Endodermal cell (in vitro differentiated cells): ENCODE results near the gene UNC80. TPM values are rescaled to one million over a fixed set of nuclear protein-coding genes. Genes with fewer than 3 reads are reported as not detected.

ENCODE experiments used
- DNase-seq: peaks from one replicate; pipeline ENCODE4 v3.0.0-alpha.2; 2017
- H3K27ac ChIP-seq: 2 replicates; pipeline ENCODE4 v1.5.1; 2013; ENCODE audit warnings: mild to moderate bottlenecking, low read depth, low read length, moderate library complexity
- H3K27me3 ChIP-seq: 2 replicates; pipeline ENCODE4 v1.6.1; 2013; ENCODE audit warnings: mild to moderate bottlenecking, low read length, moderate library complexity; ENCODE audit not compliant: insufficient read depth, control insufficient read depth, poor library complexity, severe bottlenecking
- H3K36me3 ChIP-seq: 2 replicates; pipeline ENCODE4 v1.7.0; 2013; ENCODE audit warnings: mild to moderate bottlenecking, low read length, moderate library complexity; ENCODE audit not compliant: control insufficient read depth, insufficient read depth
- H3K4me1 ChIP-seq: one replicate; pipeline ENCODE4 v1.7.0; 2013; ENCODE audit warnings: low read length; ENCODE audit not compliant: control insufficient read depth, insufficient read depth
- H3K4me3 ChIP-seq: 2 replicates; pipeline ENCODE4 v1.5.1; 2013; ENCODE audit warnings: mild to moderate bottlenecking, low read length, moderate library complexity
- H3K9ac ChIP-seq: 2 replicates; pipeline ENCODE4 v1.6.1; 2013; ENCODE audit warnings: mild to moderate bottlenecking, low read length, moderate library complexity; ENCODE audit not compliant: poor library complexity, severe bottlenecking; ENCODE audit errors: extremely low read depth
- H3K9me3 ChIP-seq: 2 replicates; pipeline ENCODE4 v1.6.1; 2013; ENCODE audit warnings: mild to moderate bottlenecking, low read length, moderate library complexity; ENCODE audit not compliant: control insufficient read depth
- H3K27ac Mint-ChIP-seq: 2 replicates; pipeline ENCODE4 v1.8.0; 2020; ENCODE audit warnings: mixed read lengths
- H3K27me3 Mint-ChIP-seq: 2 replicates; pipeline ENCODE4 v1.8.0; 2021; ENCODE audit warnings: mild to moderate bottlenecking, mixed read lengths; ENCODE audit not compliant: insufficient read depth
- H3K36me3 Mint-ChIP-seq: 2 replicates; pipeline ENCODE4 v1.8.0; 2020; ENCODE audit warnings: low read depth, mixed read lengths
- H3K4me1 Mint-ChIP-seq: 2 replicates; pipeline ENCODE4 v1.8.0; 2020; ENCODE audit warnings: mixed read lengths
- H3K4me3 Mint-ChIP-seq: 2 replicates; pipeline ENCODE4 v1.8.0; 2020; ENCODE audit warnings: mild to moderate bottlenecking, moderate library complexity, mixed read lengths
- H3K9me3 Mint-ChIP-seq: 2 replicates; pipeline ENCODE4 v1.8.0; 2020; ENCODE audit warnings: mild to moderate bottlenecking, mixed read lengths
- WGBS, 2 experiments: methylation state at CpG; one replicate each; pipeline versions ENCODE4 v1.1.5 to v1.1.7; 2013; ENCODE audit warnings: missing lambda C conversion rate in 2 of 2, mixed read lengths in 1 of 2; ENCODE audit not compliant: insufficient coverage in 1 of 2, insufficient read length in 1 of 2; 5-methylcytosine and 5-hydroxymethylcytosine counted together
- long read RNA-seq, 4 experiments: library from polyadenylated mRNA in 2 of 4; library from RNA in 1 of 4; library from capped mRNA in 1 of 4; stranded (forward) in 3 of 4; unstranded in 1 of 4; transcript quantifications; one replicate each; pipeline ENCODE4 v2.0.0, GENCODE V29; 2020 to 2021; ENCODE audit warnings: inconsistent platforms in 1 of 4
- polyA plus RNA-seq, 2 experiments: library from polyadenylated mRNA; stranded (reverse); fragments of 50-300 nt; gene quantifications; one replicate each; pipeline ENCODE4 v1.2.3, GENCODE V29; 2013
- total RNA-seq, 2 donors: library from RNA; stranded (reverse); fragmentation: NEBNext Ultra II Directional in 1 of 2; extraction: Animal tissue kit (Norgen Biotek cat#: 25700) in 1 of 2; gene quantifications; 2 replicates in 1 of 2; 3 replicates in 1 of 2; pipeline ENCODE4 v1.2.1, GENCODE V29; 2021
- TF ChIP-seq, protein P1 (sequence below): fragments of 200-600 bp; sonication (generic); conservative IDR thresholded peaks from 2 replicates; pipeline ENCODE4 v1.5.0; 2021; ENCODE audit warnings: antibody characterized with exemption, mild to moderate bottlenecking

Gene UNC80, protein sequence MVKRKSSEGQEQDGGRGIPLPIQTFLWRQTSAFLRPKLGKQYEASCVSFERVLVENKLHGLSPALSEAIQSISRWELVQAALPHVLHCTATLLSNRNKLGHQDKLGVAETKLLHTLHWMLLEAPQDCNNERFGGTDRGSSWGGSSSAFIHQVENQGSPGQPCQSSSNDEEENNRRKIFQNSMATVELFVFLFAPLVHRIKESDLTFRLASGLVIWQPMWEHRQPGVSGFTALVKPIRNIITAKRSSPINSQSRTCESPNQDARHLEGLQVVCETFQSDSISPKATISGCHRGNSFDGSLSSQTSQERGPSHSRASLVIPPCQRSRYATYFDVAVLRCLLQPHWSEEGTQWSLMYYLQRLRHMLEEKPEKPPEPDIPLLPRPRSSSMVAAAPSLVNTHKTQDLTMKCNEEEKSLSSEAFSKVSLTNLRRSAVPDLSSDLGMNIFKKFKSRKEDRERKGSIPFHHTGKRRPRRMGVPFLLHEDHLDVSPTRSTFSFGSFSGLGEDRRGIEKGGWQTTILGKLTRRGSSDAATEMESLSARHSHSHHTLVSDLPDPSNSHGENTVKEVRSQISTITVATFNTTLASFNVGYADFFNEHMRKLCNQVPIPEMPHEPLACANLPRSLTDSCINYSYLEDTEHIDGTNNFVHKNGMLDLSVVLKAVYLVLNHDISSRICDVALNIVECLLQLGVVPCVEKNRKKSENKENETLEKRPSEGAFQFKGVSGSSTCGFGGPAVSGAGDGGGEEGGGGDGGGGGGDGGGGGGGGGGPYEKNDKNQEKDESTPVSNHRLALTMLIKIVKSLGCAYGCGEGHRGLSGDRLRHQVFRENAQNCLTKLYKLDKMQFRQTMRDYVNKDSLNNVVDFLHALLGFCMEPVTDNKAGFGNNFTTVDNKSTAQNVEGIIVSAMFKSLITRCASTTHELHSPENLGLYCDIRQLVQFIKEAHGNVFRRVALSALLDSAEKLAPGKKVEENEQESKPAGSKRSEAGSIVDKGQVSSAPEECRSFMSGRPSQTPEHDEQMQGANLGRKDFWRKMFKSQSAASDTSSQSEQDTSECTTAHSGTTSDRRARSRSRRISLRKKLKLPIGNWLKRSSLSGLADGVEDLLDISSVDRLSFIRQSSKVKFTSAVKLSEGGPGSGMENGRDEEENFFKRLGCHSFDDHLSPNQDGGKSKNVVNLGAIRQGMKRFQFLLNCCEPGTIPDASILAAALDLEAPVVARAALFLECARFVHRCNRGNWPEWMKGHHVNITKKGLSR (N-terminal part only)
- under 1 TPM; 0.15 to 0.55 TPM for total RNA-seq
- 0.75 TPM for polyA plus RNA-seq (2013, experiment 1 of 2)
- 0.66 TPM for polyA plus RNA-seq (2013, experiment 2 of 2)
- long read RNA-seq, experiment 1: 0 reads
- long read RNA-seq, experiment 2: 0 reads
- long read RNA-seq, experiment 3: 0 reads
- long read RNA-seq, experiment 4: 0 reads

- peak within 1 kb of the TSS; percentile 52 for H3K4me3 Mint-ChIP-seq
- peak; percentile 95 for DNase-seq
- peak within 1 kb of the TSS; percentile 75 for H3K4me3 ChIP-seq
- TF ChIP-seq, protein P1, sequence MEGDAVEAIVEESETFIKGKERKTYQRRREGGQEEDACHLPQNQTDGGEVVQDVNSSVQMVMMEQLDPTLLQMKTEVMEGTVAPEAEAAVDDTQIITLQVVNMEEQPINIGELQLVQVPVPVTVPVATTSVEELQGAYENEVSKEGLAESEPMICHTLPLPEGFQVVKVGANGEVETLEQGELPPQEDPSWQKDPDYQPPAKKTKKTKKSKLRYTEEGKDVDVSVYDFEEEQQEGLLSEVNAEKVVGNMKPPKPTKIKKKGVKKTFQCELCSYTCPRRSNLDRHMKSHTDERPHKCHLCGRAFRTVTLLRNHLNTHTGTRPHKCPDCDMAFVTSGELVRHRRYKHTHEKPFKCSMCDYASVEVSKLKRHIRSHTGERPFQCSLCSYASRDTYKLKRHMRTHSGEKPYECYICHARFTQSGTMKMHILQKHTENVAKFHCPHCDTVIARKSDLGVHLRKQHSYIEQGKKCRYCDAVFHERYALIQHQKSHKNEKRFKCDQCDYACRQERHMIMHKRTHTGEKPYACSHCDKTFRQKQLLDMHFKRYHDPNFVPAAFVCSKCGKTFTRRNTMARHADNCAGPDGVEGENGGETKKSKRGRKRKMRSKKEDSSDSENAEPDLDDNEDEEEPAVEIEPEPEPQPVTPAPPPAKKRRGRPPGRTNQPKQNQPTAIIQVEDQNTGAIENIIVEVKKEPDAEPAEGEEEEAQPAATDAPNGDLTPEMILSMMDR: no peak
- H3K36me3 ChIP-seq: no peaks in the 10 kb centered on the region
- H3K4me1 Mint-ChIP-seq: peaks cover 8% of the 10 kb centered on the region
- no peak within 1 kb of the TSS for H3K27ac Mint-ChIP-seq
- H3K27me3 Mint-ChIP-seq: peaks cover 56% of the 10 kb centered on the region
- WGBS, 2 experiments: 1 to 3% methylated on average over 5 to 61 of the region's 73 CpGs
- H3K27me3 ChIP-seq: peaks cover 43% of the 10 kb centered on the region
- H3K4me1 ChIP-seq: peaks cover 2% of the 10 kb centered on the region
- no peaks in the 10 kb centered on the region for H3K36me3 Mint-ChIP-seq
- H3K9me3 ChIP-seq: no peaks in the 10 kb centered on the region
- H3K9ac ChIP-seq: no peak within 1 kb of the TSS
- H3K27ac ChIP-seq: no peak within 1 kb of the TSS
- H3K9me3 Mint-ChIP-seq: no peaks in the 10 kb centered on the region
These were observed at the start of gene UNC80 for GRCh38 chr2:209771474-209772289. Gene UNC80, plus strand, starts transcription at chr2:209771832. Its CDS starts 241 bp downstream, at chr2:209772073.

DNA sequence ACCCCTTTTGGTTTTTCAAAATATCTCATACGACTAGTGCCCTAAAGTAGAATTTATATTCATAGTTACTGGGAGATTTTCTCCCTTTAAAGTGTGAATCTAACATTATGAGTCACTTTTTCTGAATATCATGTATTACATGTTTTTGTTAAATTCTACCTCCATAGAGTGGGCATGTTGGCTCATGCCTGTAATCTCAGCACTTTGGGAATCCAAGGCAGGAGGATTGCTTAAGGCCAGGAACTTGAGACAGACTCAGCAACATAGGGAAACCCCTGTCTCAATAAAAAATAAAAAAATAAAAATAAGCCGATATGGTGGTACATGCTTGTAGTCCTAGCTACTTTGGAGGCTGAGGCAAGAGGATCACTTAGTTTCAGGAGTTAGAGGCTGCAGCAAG is 45.3 kb upstream of the UNC80 start:
- Histone ChIP-seq H3K4me3 (no peak overlapping the region), H3K27ac (no peak overlapping the region), H3K27me3 (no peaks in the 10 kb centered on the region), H3K9ac (no peak overlapping the region), H3K9me3 (no peaks in the 10 kb centered on the region), H3K4me1 (no peaks in the 10 kb centered on the region), H3K36me3 (no peaks in the 10 kb centered on the region)
- H3K27ac Mint-ChIP-seq: no peak overlapping the region
- TF ChIP-seq, protein P1: no peak
- DNase-seq: no peak
- no peaks in the 10 kb centered on the region for H3K27me3 Mint-ChIP-seq
- H3K9me3 Mint-ChIP-seq: no peaks in the 10 kb centered on the region
- WGBS, 2 experiments: 89 to 100% methylated on average over 1 to 2 of the region's 2 CpGs
- no peaks in the 10 kb centered on the region for H3K4me1 Mint-ChIP-seq
- H3K36me3 Mint-ChIP-seq: no peaks in the 10 kb centered on the region
- no peak overlapping the region for H3K4me3 Mint-ChIP-seq
